SK-N-MC (cell line): ENCODE data around the gene KCNN3.
A peak's percentile ranks its signal among the peaks of the same experiment; 100 is the strongest.

ENCODE experiments used
- DNase-seq: peaks from one replicate; pipeline ENCODE4 v3.0.0-alpha.2; 2011; ENCODE audit warnings: low read depth, low spot score
- H3K27ac ChIP-seq: fragments of 200-600 bp; sonication (generic); 2 replicates; pipeline ENCODE4 v1.5.1; 2016; ENCODE audit warnings: mixed run types
- H3K36me3 ChIP-seq: fragments of 200-600 bp; sonication (generic); 2 replicates; pipeline ENCODE4 v1.6.1; 2017; ENCODE audit warnings: antibody characterized with exemption, low read length, mixed read lengths; ENCODE audit not compliant: insufficient read depth
- H3K4me3 ChIP-seq: fragments of 200-600 bp; sonication (generic); 2 replicates; pipeline ENCODE4 v1.5.1; 2016
- H3K9ac ChIP-seq: fragments of 200-600 bp; sonication (generic); 2 replicates; pipeline ENCODE4 v1.8.0; 2017; ENCODE audit warnings: mixed run types, mixed read lengths; ENCODE audit not compliant: insufficient read length
- H3K9me3 ChIP-seq: fragments of 200-600 bp; sonication (generic); 2 replicates; pipeline ENCODE4 v1.6.1; 2017; ENCODE audit warnings: low read depth, mild to moderate bottlenecking, antibody characterized with exemption, low read length, moderate library complexity, mixed read lengths
- EZH2 ChIP-seq: fragments of 200-600 bp; sonication (generic); IDR thresholded peaks from one replicate; pipeline ENCODE4 v1.6.1; 2017; ENCODE audit warnings: antibody characterized with exemption
- FOXP2 ChIP-seq: optimal IDR thresholded peaks from 2 replicates; pipeline ENCODE3; 2011; ENCODE audit warnings: mild to moderate bottlenecking, moderate library complexity; ENCODE audit not compliant: insufficient read depth; ENCODE audit errors: extremely low read length, control extremely low read depth
- POLR2AphosphoS5 ChIP-seq: IDR thresholded peaks from 2 replicates; pipeline ENCODE4 v1.6.1; 2012; ENCODE audit warnings: mild to moderate bottlenecking, low read depth, low read length, borderline replicate concordance

KCNN3 gene

DNA sequence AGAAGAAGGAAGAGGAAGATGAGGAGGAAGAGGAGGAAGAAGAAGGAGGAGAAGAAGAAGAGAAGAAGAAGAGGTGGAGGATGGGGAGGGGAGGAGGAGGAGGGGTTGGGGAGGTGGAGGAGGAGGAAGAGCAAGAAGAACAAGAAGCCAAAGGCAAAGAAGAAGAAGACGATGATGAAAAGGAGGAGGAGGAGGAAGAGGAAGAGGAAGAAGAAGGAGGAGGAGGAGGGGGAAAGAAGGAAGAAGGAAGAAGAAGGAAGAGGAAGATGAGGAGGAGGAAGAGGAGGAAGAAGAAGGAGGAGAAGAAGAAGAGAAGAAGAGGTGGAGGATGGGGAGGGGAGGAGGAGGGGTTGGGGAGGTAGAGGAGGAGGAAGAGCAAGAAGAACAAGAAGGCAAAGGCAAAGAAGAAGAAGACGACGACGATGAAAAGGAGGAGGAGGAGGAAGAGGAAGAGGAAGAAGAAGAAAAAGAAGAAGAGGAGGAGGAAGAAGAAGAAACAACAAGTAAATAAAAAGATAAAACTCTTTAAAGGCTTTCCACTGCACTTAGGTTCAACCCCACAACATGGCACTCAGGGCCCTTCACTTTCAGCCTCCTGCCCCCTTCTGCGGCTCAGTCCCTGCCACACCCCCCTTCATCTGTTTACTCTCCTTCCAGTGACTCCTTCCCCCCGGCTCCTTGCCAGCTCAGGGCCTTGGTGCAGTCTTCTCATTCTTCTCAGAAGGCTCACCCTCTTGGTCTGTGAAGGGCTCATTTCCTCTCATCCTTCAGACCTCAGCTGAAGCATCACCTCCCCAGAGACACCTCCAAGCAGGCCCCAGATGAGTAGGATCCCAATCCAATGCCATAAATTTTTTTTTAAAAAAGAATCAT lies 114.0 kb downstream of the KCNN3 start:
- Histone ChIP-seq H3K4me3 (no peak overlapping the region), H3K27ac (no peak overlapping the region), H3K9me3 (no peaks in the 10 kb centered on the region), H3K9ac (no peak overlapping the region), H3K36me3 (no peaks in the 10 kb centered on the region)
- no peak for DNase-seq
- no peak for TF ChIP-seq FOXP2
- TF ChIP-seq EZH2, result no peak
- TF ChIP-seq POLR2AphosphoS5, result no peak

- TF ChIP-seq POLR2AphosphoS5 (no peak), EZH2 (no peak), FOXP2 (no peak)
Observed at GRCh38 chr1:154753426-154753825, 116.7 kb downstream of the KCNN3 start.

GRCh38 chr1:154752273-154753030 lies 117.6 kb downstream of the KCNN3 start:
- no peak overlapping the region for H3K9ac ChIP-seq
- no peak for DNase-seq
- no peak for TF ChIP-seq FOXP2
- TF ChIP-seq POLR2AphosphoS5, result no peak
- H3K9me3 ChIP-seq, result no peaks in the 10 kb centered on the region
- no peak overlapping the region for H3K4me3 ChIP-seq
- no peak overlapping the region for H3K27ac ChIP-seq
- H3K36me3 ChIP-seq, result no peaks in the 10 kb centered on the region

More at GRCh38 chr1:154753426-154753825, 116.7 kb downstream of the KCNN3 start:
- H3K4me3 ChIP-seq, result no peak overlapping the region
- no peak for DNase-seq
- no peak overlapping the region for H3K27ac ChIP-seq
- no peaks in the 10 kb centered on the region for H3K36me3 ChIP-seq
- no peak overlapping the region for H3K9ac ChIP-seq
- no peaks in the 10 kb centered on the region for H3K9me3 ChIP-seq

DNA sequence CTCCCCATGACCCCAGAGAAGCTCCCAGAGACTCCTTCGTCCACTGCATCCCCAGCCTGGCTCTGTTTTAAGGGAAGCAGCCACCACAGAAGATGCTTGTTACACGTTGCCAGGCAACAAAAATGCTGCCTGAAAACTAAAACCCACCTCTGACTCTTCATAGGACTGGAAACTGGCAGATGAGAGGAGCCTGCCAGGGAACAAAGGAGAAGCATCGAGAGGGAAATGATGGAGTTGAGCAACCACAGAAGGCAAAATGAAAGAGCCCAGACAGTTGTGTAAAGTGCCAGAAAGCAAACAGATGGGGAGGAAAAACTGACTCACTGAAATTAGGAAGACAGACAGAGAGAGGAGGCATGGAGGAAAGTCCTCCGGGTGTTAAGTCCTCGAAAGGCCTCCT lies 118.4 kb downstream of the KCNN3 start:
- no peak overlapping the region for H3K27ac ChIP-seq
- no peaks in the 10 kb centered on the region for H3K36me3 ChIP-seq
- no peaks in the 10 kb centered on the region for H3K9me3 ChIP-seq
- H3K4me3 ChIP-seq, result no peak overlapping the region
- DNase-seq, result no peak
- TF ChIP-seq FOXP2, result no peak
- no peak overlapping the region for H3K9ac ChIP-seq

- Histone ChIP-seq H3K27ac (no peak overlapping the region), H3K4me3 (no peak overlapping the region), H3K9me3 (no peaks in the 10 kb centered on the region), H3K9ac (no peak overlapping the region), H3K36me3 (no peaks in the 10 kb centered on the region)
- no peak for DNase-seq
- no peak for TF ChIP-seq FOXP2
- TF ChIP-seq POLR2AphosphoS5, result no peak
- TF ChIP-seq EZH2, result no peak
Observed at GRCh38 chr1:154750681-154751665, 119.1 kb downstream of the KCNN3 start.

DNA sequence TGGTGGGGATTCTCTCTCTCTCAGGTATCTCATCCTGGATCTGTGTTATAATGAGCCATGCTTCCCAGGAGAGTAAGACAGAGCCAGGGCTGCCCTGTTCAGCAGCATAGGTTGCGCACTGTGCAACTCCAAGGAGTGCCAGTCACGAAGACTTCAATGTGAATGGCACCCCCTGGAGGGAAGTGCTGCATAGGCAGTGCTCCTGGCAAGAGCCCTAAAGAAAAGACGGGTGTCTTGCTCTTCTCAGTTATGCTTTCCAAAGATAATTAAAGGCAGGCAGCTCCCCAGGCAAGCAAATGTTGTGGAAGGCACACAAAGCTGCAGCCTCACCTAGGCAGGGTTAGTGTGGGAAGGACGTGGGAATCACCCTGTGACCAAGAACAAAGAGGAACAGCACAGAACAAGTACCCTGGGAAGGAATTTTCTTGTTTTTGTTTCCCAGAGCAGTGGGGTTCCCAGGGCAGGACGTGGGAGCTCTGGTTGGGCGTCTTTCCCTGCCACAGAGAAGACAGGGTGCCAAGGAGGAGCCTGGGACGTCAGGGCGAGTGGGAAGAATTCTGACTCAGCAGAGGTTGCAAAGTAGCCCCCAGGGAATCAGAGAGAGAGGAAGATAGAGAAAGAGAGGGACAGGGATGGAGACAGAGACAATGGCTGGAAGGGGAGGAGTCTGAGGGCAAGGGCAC lies 120.9 kb downstream of the KCNN3 start:
- TF ChIP-seq EZH2 (no peak), FOXP2 (no peak), POLR2AphosphoS5 (no peak)
- H3K27ac ChIP-seq, result no peak overlapping the region
- no peak overlapping the region for H3K9ac ChIP-seq
- no peak overlapping the region for H3K4me3 ChIP-seq
- no peaks in the 10 kb centered on the region for H3K36me3 ChIP-seq
- H3K9me3 ChIP-seq, result no peaks in the 10 kb centered on the region
- no peak for DNase-seq

DNA sequence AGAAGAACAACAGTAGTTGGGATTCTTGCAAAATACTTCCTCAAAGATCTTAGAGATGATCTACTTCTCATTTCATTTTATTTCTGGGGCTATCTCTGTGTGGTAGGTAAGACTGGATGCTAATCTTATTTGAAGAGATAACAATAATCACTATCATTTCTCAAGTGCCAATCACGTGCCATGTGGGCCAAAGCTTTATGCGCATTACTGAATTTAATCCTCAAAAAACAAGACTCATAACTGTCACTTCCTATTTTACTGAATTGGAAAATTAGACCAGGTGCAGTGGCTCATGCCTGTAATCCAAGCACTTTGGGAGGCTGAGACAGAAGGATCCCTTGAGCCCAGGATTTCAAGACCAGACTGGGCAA lies 121.7 kb downstream of the KCNN3 start:
- TF ChIP-seq EZH2 (no peak), FOXP2 (no peak), POLR2AphosphoS5 (no peak)
- Histone ChIP-seq H3K9ac (peak overlapping the region; percentile 19), H3K36me3 (no peaks in the 10 kb centered on the region), H3K27ac (peak overlapping the region; percentile 62), H3K4me3 (peak overlapping the region; percentile 69), H3K9me3 (no peaks in the 10 kb centered on the region)
- no peak for DNase-seq

GRCh38 chr1:154747740-154748404 lies 122.2 kb downstream of the KCNN3 start:
- H3K9ac ChIP-seq, result peak overlapping the region; percentile 19
- peak; percentile 39 for DNase-seq
- peak overlapping the region; percentile 62 for H3K27ac ChIP-seq
- peak overlapping the region; percentile 69 for H3K4me3 ChIP-seq
- no peaks in the 10 kb centered on the region for H3K9me3 ChIP-seq
- TF ChIP-seq POLR2AphosphoS5, result no peak
- no peak for TF ChIP-seq FOXP2
- no peak for TF ChIP-seq EZH2
- H3K36me3 ChIP-seq, result no peaks in the 10 kb centered on the region
